ENCODE data around the gene WFIKKN1.

DNA sequence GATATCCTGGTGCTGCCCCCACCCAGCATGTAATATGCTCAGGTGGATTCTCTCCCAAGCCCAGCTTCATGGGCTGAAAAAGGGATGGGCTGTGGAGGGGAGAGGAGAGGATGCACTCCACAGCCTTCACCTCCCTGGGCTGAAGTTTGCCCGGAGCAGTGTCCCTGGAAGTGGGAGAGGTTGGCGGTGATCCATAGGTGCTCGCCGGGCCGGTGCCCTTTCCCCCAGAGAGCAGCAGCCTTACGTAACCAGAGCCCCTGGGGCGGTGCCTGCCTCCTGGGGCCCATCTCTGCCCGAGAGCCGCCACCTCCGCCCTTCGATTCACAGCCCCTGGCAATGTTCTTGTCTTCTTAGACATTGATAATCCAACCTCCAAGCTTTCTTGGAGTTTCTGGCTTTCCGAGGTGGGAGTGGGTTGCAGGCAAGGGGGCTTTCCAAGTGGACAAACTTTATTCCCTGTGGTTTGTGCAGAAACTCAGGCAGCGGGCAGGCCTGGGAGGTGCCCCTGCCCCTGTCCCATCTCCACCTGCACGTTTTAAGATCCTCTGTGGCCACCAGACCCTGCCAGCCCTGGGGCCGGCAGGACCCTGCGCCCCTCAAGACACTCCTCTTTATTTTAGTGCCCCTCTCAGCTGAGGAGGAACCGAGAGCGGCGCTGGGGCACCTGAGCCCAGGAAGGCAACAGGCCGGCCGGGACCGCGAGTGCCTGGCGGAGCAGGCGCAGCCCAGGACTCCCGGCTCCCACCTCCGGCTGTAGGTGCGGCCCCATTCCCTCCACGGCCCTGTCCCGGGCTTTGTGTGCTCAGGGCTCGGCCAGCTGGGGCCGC, 15.3 kb downstream of the WFIKKN1 start:
- peak in 2 of 3 donors; percentile 14 to 36 for TF ChIP-seq POLR2AphosphoS5 (IDR thresholded peaks at IDR 0.05)
- no peak for TF ChIP-seq CTCF (IDR thresholded peaks at IDR 0.05 in 8 of 11, conservative IDR thresholded peaks at IDR 0.05 in 3 of 11)

Measured in spleen (tissue), 7 donors.